Glutamatergic neuron (in vitro differentiated cells): ENCODE data around the gene PGAM1. TPM values are rescaled to one million over a fixed set of nuclear protein-coding genes. Genes with fewer than 3 reads are reported as not detected.
A peak's percentile ranks its signal among the peaks of the same experiment; 100 is the strongest.

Experiments used
- DNase-seq: peaks from one replicate; pipeline ENCODE4 v3.0.0; 2022
- H3K27ac Mint-ChIP-seq: one replicate; pipeline ENCODE4 v1.8.0; 2020; ENCODE audit warnings: mild to moderate bottlenecking, mixed read lengths, inconsistent platforms; ENCODE audit not compliant: unreplicated experiment
- H3K27me3 Mint-ChIP-seq: one replicate; pipeline ENCODE4 v1.8.0; 2020; ENCODE audit warnings: mild to moderate bottlenecking, moderate library complexity, mixed read lengths, inconsistent platforms; ENCODE audit not compliant: unreplicated experiment
- H3K36me3 Mint-ChIP-seq: one replicate; pipeline ENCODE4 v1.8.0; 2020; ENCODE audit warnings: mild to moderate bottlenecking, mixed read lengths, inconsistent platforms; ENCODE audit not compliant: unreplicated experiment
- H3K4me1 Mint-ChIP-seq: one replicate; pipeline ENCODE4 v1.8.0; 2020; ENCODE audit warnings: mild to moderate bottlenecking, low read depth, mixed read lengths, inconsistent platforms; ENCODE audit not compliant: unreplicated experiment
- H3K4me3 Mint-ChIP-seq: one replicate; pipeline ENCODE4 v1.8.0; 2020; ENCODE audit warnings: mild to moderate bottlenecking, mixed read lengths, inconsistent platforms; ENCODE audit not compliant: unreplicated experiment
- H3K9me3 Mint-ChIP-seq: one replicate; pipeline ENCODE4 v1.8.0; 2020; ENCODE audit warnings: mild to moderate bottlenecking, moderate library complexity, mixed read lengths, inconsistent platforms; ENCODE audit not compliant: unreplicated experiment
- CTCF ChIP-seq: fragments of 200-600 bp; sonication (generic); IDR thresholded peaks from one replicate; pipeline ENCODE4 v1.5.0; 2021; ENCODE audit not compliant: partially characterized antibody, unreplicated experiment
- total RNA-seq: library from RNA; stranded (reverse); fragmentation: NEBNext Ultra II Directional; extraction: Animal tissue kit (Norgen Biotek cat#: 25700); gene quantifications from one replicate; pipeline ENCODE4 v1.2.1, GENCODE V29; 2021; ENCODE audit not compliant: unreplicated experiment

The PGAM1 gene
- total RNA-seq, 1 donor from 2014 or later: 374 TPM

- Mint-ChIP-seq H3K9me3 (peaks cover 3% of the 10 kb centered on the region), H3K4me3 (peak overlapping the region; percentile 95), H3K27ac (peak overlapping the region; percentile 90), H3K27me3 (no peaks in the 10 kb centered on the region), H3K36me3 (no peaks in the 10 kb centered on the region), H3K4me1 (peaks cover 9% of the 10 kb centered on the region)
- no peak for TF ChIP-seq CTCF
- DNase-seq: no peak
Measured at GRCh38 chr10:97445357-97445721, 19.3 kb downstream of the PGAM1 start.

GRCh38 chr10:97445722-97446639 is 20.0 kb downstream of the PGAM1 start, which contains the start of the genes EXOSC1 and ZDHHC16:
EXOSC1 (minus strand) TSS chr10:97446006; CDS start chr10:97445985, 21 bp downstream.
ZDHHC16 (plus strand) TSS chr10:97446175; CDS start chr10:97451676, 5,501 bp downstream.
- H3K27me3 Mint-ChIP-seq: no peaks in the 10 kb centered on the region
- H3K27ac Mint-ChIP-seq: peak within 1 kb of the TSS; percentile 90
- peak within 1 kb of the TSS; percentile 95 for H3K4me3 Mint-ChIP-seq
- H3K36me3 Mint-ChIP-seq: no peaks in the 10 kb centered on the region
- peak; percentile 92 for DNase-seq
- peaks cover 3% of the 10 kb centered on the region for H3K9me3 Mint-ChIP-seq
- H3K4me1 Mint-ChIP-seq: peaks cover 9% of the 10 kb centered on the region
- no peak for TF ChIP-seq CTCF

GRCh38 chr10:97450828-97451227 is 24.8 kb downstream of the PGAM1 start:
- peak overlapping the region; percentile 1 for H3K4me3 Mint-ChIP-seq
- peaks cover 2% of the 10 kb centered on the region for H3K9me3 Mint-ChIP-seq
- no peak overlapping the region for H3K27ac Mint-ChIP-seq
- H3K27me3 Mint-ChIP-seq: peaks cover 12% of the 10 kb centered on the region
- H3K36me3 Mint-ChIP-seq: peaks cover 8% of the 10 kb centered on the region
- H3K4me1 Mint-ChIP-seq: peaks cover 5% of the 10 kb centered on the region
- no peak for TF ChIP-seq CTCF
- no peak for DNase-seq

GRCh38 chr10:97451605-97452004 is 25.6 kb downstream of the PGAM1 start:
- Mint-ChIP-seq H3K27ac (no peak overlapping the region), H3K9me3 (peaks cover 5% of the 10 kb centered on the region), H3K4me3 (no peak overlapping the region), H3K4me1 (peaks cover 5% of the 10 kb centered on the region), H3K27me3 (peaks cover 12% of the 10 kb centered on the region), H3K36me3 (peaks cover 8% of the 10 kb centered on the region)
- DNase-seq: no peak
- no peak for TF ChIP-seq CTCF

- Mint-ChIP-seq H3K36me3 (peaks cover 8% of the 10 kb centered on the region), H3K27ac (no peak overlapping the region), H3K4me1 (peaks cover 5% of the 10 kb centered on the region), H3K9me3 (peaks cover 7% of the 10 kb centered on the region), H3K27me3 (peaks cover 12% of the 10 kb centered on the region), H3K4me3 (no peak overlapping the region)
- no peak for DNase-seq
- TF ChIP-seq CTCF: no peak
Measured at GRCh38 chr10:97452352-97452751, 26.4 kb downstream of the PGAM1 start.
